H1 (cell line): Measurements from ENCODE around the gene SCGN.

Experiments
- CBX5 ChIP-seq: fragments of 300-800, 300-1000 bp; sonication (generic); IDR thresholded peaks from 2 replicates; pipeline ENCODE4 v1.7.1; 2016; ENCODE audit warnings: antibody characterized with exemption, low read length, low read depth
- CBX8 ChIP-seq: fragments of 300-800, 300-1000 bp; sonication (generic); IDR thresholded peaks from 2 replicates; pipeline ENCODE4 v1.7.1; 2016; ENCODE audit warnings: low read depth, low read length, borderline replicate concordance
- GTF2F1 ChIP-seq: IDR thresholded peaks from 2 replicates; pipeline ENCODE4 v1.6.1; 2012; ENCODE audit warnings: low read depth, low read length, improper control_type of control experiment, borderline replicate concordance
- PHF8 ChIP-seq: fragments of 200-600 bp; sonication (generic); conservative IDR thresholded peaks from 2 replicates; pipeline ENCODE4 v1.7.1; 2012; ENCODE audit warnings: low read depth, mild to moderate bottlenecking, inconsistent platforms, low read length, moderate library complexity
- POLR2A ChIP-seq, 2 experiments: IDR thresholded peaks; 1 replicate in 1 of 2; 2 replicates in 1 of 2; pipeline ENCODE4 v1.6.1; 2011; ENCODE audit warnings: low read depth in 2 of 2, low read length in 2 of 2, mild to moderate bottlenecking in 2 of 2; ENCODE audit errors: control extremely low read depth in 1 of 2
- RAD21 ChIP-seq, 2 experiments: IDR thresholded peaks in 1 of 2; conservative IDR thresholded peaks in 1 of 2; 2 replicates each; pipeline ENCODE4 v1.6.1; 2011; ENCODE audit warnings: low read depth in 2 of 2, low read length in 2 of 2, improper control_type of control experiment in 1 of 2, inconsistent platforms in 1 of 2, mild to moderate bottlenecking in 1 of 2, moderate library complexity in 1 of 2
- SP1 ChIP-seq: IDR thresholded peaks from 2 replicates; pipeline ENCODE4 v1.6.1; 2011; ENCODE audit warnings: low read depth, low read length
- TF ChIP-seq, protein P1 (sequence below), 3 experiments: IDR thresholded peaks; 1 replicate in 2 of 3; 2 replicates in 1 of 3; pipeline versions ENCODE4 v1.5.1 to v1.6.1; 2011; ENCODE audit warnings: low read length in 3 of 3, mild to moderate bottlenecking in 3 of 3, inconsistent platforms in 2 of 3, low read depth in 1 of 3, moderate library complexity in 1 of 3; ENCODE audit not compliant: insufficient read depth in 1 of 3; ENCODE audit errors: control extremely low read depth in 1 of 3
- TF ChIP-seq, protein P2 (sequence below): IDR thresholded peaks from 2 replicates; pipeline ENCODE4 v1.6.1; 2011; ENCODE audit warnings: low read depth, mild to moderate bottlenecking, low read length; ENCODE audit not compliant: insufficient read depth

DNA sequence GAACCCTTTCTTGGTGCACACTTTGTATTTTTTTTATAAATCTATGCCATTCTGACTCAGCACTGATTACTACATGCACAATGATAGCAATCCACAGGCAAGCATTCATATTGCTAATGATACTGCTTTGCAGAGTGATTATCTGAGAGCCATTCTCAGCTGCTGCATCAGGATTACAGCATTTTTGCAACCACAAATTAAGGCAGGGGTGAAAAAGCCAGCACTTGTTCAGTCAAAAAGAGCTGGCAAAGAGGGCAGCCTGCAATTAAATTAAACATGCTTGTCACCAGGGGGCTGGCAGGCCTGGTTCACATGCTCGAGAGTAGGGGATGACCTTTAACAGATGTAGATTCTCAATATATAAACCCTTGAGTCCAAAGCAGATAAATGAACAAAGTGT, 61.8 kb downstream of the SCGN start:
- TF ChIP-seq, protein P1, sequence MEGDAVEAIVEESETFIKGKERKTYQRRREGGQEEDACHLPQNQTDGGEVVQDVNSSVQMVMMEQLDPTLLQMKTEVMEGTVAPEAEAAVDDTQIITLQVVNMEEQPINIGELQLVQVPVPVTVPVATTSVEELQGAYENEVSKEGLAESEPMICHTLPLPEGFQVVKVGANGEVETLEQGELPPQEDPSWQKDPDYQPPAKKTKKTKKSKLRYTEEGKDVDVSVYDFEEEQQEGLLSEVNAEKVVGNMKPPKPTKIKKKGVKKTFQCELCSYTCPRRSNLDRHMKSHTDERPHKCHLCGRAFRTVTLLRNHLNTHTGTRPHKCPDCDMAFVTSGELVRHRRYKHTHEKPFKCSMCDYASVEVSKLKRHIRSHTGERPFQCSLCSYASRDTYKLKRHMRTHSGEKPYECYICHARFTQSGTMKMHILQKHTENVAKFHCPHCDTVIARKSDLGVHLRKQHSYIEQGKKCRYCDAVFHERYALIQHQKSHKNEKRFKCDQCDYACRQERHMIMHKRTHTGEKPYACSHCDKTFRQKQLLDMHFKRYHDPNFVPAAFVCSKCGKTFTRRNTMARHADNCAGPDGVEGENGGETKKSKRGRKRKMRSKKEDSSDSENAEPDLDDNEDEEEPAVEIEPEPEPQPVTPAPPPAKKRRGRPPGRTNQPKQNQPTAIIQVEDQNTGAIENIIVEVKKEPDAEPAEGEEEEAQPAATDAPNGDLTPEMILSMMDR (IDR thresholded peaks at IDR 0.05; ENCODE audit: control extremely low read depth in 1 of 3, insufficient read depth in 1 of 3, low read depth in 1 of 3, low read length in 3 of 3) = no peak
- TF ChIP-seq POLR2A (IDR thresholded peaks at IDR 0.05; ENCODE audit: control extremely low read depth in 1 of 2, low read depth in 2 of 2, low read length in 2 of 2) = no peak
- no peak for TF ChIP-seq RAD21 (IDR thresholded peaks at IDR 0.05 in 1 of 2, conservative IDR thresholded peaks at IDR 0.05 in 1 of 2; ENCODE audit: low read depth in 2 of 2, low read length in 2 of 2)
- no peak for TF ChIP-seq SP1
- no peak for TF ChIP-seq GTF2F1
- no peak for TF ChIP-seq CBX5
- TF ChIP-seq CBX8 = no peak
- no peak for TF ChIP-seq PHF8
- TF ChIP-seq, protein P2, sequence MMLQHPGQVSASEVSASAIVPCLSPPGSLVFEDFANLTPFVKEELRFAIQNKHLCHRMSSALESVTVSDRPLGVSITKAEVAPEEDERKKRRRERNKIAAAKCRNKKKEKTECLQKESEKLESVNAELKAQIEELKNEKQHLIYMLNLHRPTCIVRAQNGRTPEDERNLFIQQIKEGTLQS = no peak
